ENCODE measurements around the gene DERA.
"Not testable (repeated sequence)": the region's sequence is repeated elsewhere in the genome, so short reads cannot be mapped to it uniquely, and the experiment has no call there.

Gene DERA

DNA sequence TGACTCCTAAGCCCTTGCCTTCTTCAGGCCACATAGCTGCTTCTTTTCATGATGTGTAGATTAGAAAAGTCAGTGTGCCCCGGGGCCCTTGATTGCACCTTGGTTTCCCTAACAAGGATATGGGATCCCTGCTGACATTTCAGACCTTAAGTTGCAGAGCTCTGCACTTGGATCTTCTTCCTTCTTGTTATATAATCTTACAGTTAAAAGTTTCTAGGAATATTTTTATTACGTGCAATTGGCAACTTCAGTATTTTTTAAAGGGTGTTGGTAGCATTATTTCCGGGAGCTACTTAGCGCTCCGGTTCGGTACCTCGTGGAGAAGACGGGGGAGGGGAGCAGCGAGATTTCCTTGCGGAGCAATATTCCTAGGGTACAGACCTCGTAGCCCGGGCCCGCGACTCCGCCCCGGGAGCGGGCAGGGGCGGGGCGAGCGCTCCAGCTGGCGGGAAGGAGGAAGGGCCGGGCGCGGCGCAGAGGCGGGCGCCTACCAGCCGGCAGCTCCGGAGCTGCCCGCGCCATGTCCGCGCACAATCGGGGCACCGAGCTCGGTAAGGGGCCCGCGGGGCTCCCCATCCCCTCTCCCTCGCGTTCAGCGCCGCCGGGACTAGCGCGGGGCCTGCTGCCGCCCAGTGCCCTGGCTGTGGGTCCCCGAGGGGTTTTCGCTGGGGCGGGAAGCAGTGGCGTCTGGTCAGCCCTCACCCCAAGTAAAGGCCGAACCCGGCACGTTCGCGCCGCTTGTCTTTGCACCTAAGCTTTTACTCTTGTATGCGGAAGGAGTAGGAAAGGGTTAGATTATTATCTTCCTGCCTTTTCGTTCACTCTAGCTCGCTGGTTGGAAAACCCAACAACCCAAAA lies at the start of gene DERA:
Gene DERA, plus strand, starts transcription at position 469 of the 858 bp plus-strand sequence. Its CDS starts 52 bp downstream, at position 521.
- in situ Hi-C loops (cut with MboI; ENCODE audit: low sequenced_read_pairs): no loop called here

DNA sequence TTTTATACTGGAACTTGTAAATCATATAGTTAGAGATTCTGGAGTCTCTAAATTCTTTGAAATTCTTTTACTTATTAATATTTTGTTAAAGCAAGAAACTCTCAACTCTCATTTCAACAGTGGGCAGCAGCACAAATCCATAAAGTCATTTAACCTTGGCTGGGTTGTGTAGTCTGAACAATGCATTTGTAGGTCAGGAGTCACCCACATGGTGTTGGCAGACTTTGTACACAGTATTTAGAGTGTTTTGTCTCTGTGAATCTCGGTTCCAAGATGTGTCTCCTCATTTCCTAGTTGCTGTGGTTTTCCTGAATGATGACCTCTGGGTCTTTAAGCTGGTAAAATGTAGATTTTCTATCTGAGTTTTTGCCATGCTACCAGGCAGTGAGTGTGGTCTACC lies 49.7 kb upstream of the DERA start:
- in situ Hi-C loops (cut with MboI; ENCODE audit: low sequenced_read_pairs): no loop called here

DNA sequence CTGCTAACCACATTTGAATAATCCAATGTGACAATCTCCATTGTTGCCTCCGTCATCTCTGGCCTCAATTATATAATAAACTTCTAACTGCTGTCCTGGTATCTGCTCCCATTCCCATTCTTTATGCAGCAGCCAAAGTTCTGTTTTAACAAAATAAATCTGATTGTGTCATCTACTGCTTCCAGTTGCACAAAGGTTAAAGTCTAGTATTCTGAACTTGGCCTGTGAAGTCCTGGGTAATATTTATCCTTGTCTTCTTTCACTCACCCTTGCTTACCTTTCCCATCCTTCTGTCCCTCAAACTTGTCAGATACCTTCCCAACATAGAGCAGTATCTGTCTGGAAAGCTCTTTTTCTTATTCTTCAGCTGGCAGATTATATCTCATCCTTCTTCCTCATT lies 48.3 kb upstream of the DERA start:
- in situ Hi-C loops (cut with MboI; ENCODE audit: low sequenced_read_pairs): no loop called here

DNA sequence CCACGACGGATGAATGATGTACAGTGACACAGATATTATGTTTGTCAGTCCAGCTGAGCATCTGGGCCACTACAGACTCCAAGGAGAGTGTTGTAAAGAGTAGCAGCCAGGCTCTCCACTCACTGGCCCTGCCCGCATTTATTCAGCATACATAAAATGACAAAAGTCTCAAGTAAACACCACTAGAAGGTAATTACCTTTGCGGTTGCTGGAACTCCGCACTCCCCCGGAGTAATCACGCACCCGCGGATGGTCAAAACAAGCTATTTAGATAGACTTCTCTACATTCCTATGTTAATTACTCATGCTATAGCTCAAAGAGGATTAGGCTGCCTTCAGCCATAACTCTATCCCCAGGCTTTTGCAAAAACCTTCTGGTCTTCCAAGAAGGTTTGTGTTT lies 47.8 kb upstream of the DERA start:
- in situ Hi-C loops (cut with MboI; ENCODE audit: low sequenced_read_pairs): no loop called here

DNA sequence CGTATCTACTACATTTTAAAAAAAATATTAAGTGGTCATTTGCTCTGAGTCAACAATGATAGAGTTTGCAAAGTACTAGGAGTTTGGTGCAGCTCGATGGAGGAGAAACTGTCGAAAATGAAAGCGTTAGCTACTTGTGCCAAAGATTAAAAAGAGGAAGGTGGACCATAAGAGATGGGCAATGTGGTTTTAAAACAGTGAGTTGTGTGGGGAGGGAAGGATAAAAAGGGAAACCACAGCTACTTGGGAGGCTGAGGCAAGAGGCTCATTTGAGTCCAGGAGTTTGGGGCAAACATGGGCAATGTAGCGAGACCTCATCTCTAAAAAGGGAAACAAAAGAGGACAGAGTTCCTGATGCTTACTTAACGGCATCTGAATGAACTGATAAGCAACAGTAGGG lies 47.1 kb upstream of the DERA start:
- in situ Hi-C loops (cut with MboI; ENCODE audit: low sequenced_read_pairs): no loop called here

GRCh38 chr12:15868186-15868585 lies 42.9 kb upstream of the DERA start:
- in situ Hi-C loops (cut with MboI; ENCODE audit: low sequenced_read_pairs): no loop called here

GRCh38 chr12:15873556-15873955 lies 37.6 kb upstream of the DERA start:
- in situ Hi-C loops (cut with MboI; ENCODE audit: low sequenced_read_pairs): no loop called here

GRCh38 chr12:15874556-15875145 lies 36.5 kb upstream of the DERA start:
- in situ Hi-C loops (cut with MboI; ENCODE audit: low sequenced_read_pairs): not testable (repeated sequence)

DNA sequence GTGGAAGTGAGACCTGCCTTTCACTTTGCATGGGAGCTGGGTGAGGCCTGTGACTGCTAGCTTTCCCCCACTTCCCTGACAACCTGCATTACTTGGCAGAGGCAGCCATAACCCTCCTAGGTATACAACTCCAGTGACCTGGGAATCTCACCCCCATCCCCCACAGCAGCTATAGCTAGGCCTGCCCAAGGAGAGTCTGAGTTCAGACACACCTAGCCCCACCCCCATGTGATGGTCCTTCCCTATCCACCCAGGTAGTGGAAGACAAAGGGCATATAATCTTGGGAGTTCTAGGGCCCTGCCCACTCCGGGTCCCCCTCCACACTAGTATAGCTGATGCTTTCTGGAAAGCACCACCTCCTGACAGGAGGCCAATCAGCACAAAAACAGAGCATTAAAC lies 35.3 kb upstream of the DERA start:
- in situ Hi-C loops (cut with MboI; ENCODE audit: low sequenced_read_pairs): no loop called here

DNA sequence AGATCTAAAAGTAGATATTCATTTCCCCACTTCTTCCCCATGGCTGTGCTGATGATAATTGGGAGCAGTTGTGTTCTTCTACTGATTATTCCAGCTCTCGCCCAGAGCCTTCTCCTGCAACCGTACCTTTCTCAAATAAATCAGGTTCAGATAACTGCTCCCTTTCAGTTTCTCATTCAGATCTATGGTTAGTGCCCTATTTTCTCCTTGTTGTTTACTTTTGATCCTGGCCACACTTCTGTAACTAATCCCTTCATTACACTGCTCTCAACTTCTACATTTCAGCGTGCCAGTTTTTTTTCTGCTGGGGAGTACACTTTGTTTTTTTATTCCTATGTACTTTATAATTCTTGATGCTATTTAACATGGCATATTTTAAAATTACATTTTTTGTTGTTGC lies 31.7 kb upstream of the DERA start:
- in situ Hi-C loops (cut with MboI; ENCODE audit: low sequenced_read_pairs): no loop called here

- in situ Hi-C loops (cut with MboI; ENCODE audit: low sequenced_read_pairs): no loop called here
Measured at GRCh38 chr12:15880721-15881120, 30.4 kb upstream of the DERA start.

DNA sequence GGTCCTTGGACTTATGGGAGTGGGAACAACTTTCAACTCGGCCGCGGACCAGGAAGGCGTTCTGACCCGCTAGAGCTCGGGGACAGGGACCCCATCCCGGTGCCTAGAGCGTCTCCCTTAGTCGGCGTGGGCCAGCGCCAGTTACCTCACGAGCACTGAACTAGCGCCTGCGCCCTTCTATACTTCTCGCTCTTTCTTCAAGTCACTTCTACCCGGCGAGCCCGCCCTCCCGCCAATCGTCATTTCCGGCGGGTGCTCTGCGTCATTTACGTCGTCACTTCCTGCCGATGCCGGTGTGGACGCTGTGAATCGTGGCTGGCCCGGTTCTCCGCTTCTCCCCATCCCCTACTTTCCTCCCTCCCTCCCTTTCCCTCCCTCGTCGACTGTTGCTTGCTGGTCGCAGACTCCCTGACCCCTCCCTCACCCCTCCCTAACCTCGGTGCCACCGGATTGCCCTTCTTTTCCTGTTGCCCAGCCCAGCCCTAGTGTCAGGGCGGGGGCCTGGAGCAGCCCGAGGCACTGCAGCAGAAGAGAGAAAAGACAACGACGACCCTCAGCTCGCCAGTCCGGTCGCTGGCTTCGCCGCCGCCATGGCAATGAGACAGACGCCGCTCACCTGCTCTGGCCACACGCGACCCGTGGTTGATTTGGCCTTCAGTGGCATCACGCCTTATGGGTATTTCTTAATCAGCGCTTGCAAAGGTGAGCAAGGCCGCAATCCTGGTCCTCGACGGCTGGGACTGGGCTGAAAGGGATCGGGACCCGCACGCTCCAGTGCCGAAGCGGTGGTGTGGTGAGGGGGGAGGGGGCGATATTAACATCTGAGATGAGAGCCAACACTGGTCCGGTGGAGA lies 28.8 kb upstream of the DERA start, which contains the start of gene STRAP:
Gene STRAP, plus strand, starts transcription at position 270 of the 854 bp plus-strand sequence. Its CDS starts 321 bp downstream, at position 591.
- in situ Hi-C loops (cut with MboI; ENCODE audit: low sequenced_read_pairs): no loop called here

- in situ Hi-C loops (cut with MboI; ENCODE audit: low sequenced_read_pairs): no loop called here
Measured at GRCh38 chr12:15883536-15883935, 27.6 kb upstream of the DERA start.

- in situ Hi-C loops (cut with MboI; ENCODE audit: low sequenced_read_pairs): no loop called here
Measured at GRCh38 chr12:15886372-15887042, 24.6 kb upstream of the DERA start.

DNA sequence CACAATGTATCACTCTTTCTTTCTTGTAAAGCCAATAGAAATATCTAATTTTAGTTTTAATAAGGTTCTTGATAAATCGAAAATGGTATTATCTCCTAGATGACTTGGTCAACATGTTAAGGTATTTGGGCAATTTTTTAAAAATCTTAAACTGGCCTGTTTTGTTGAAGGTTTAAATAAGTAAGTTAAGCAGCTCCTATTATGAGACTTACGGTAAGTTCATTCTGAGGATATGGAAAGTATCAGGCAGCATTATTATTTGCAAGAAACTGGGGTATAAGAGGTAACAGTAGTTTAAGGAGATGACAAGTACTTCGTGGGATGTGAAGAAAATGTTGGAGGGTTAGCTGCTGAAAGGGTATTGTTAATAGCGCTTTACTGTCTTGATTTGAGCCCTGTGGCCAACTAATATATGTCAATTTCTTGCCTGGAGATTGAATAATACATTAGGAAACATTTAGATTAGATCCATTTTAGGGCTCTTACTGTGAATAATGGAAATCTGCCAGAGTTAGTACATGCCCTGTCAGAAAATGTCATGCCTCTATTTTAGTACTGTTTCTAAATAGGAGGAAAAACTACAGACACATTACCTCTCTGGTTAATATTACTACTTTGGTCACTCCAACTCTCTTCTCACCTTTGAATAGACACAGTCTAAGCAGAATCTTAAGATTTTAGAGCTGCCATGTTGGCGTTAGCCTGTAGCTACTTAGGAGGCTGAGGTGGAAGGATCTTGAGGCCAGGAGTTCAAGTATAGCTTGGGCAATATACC lies 23.9 kb upstream of the DERA start:
- in situ Hi-C loops (cut with MboI; ENCODE audit: low sequenced_read_pairs): no loop called here

DNA sequence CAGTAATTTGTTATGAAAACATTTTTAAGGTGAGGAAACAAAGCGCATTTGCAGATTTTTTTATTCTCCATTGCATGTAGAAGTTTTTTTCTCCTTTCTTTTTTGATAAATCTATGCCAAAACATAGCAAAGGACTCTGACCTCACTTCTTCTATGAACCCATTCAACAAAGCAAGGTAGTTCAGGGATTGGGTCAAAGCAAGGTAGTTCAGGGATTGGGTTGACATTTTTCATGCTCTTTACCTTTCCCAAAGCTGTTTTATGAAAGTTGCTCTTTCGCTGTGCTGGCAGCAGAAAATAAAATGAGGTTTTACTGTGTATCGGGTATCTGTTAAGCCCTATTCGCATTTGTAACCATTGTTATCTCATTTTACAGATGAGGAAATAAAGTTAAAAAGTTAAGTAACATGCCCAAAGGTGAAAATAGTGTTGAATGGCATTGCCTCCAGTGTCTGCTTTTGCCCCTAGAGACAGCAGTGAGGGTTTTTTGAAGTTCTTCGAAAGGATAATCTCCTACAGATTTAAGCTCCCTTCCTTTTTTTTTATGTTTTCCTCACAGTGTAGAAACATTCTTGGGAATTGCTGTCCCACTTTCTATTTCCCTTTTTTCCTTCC lies 18.4 kb upstream of the DERA start:
- in situ Hi-C loops (cut with MboI; ENCODE audit: low sequenced_read_pairs): no loop called here

DNA sequence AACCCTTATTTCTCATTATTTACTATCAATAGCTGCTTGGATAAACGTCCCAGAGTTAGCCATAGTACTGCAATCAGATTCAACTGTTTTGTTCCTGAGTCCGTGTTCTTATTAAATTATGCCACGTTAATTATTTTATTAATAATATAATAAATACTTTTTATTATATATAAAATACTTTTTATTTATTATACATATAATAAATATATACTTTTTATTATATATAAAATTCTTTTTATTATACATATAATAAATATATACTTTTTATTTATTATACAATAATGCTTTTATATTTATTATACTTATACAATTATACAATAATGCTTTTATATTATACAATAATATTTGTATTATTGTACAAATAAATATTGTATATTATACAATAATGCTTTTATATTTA lies 17.9 kb upstream of the DERA start:
- in situ Hi-C loops (cut with MboI; ENCODE audit: low sequenced_read_pairs): no loop called here

DNA sequence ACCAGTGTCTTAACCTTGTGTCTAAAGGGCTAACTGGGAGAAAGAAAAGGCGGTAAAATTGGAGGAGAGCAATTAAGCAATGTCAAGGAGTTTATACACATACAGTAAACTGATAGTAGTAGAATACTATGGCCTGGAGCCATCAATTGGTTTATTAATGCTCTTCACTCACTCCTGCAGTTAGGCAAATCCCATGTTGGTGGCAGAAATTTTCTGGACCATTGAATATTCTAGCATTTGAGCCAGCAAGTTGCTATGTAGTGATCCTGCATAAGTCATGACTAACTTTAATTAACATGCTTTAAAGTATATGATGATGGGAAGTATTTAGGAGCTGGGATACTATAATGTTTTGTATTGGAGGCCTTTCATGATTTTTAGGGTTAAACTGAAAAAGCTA lies 14.3 kb upstream of the DERA start:
- in situ Hi-C loops (cut with MboI; ENCODE audit: low sequenced_read_pairs): no loop called here

DNA sequence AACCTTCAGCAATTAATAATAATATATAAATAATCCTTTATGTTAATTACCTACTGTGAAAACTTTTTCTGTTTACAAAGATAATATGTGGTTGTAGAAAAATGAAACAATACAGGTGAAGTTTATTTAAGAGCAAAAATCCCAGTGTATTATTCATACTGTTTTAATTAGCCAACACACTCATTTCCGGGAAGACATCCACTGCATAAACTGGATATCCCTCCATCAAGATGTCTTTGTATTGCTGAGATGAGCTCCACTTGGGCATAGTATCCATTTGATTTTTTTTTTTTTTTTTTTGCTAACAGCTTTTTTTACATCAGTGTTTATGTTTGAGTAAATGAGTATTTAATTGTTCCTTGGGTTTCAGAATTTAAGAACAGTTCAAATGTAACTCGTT lies 13.7 kb upstream of the DERA start:
- in situ Hi-C loops (cut with MboI; ENCODE audit: low sequenced_read_pairs): no loop called here
